HepG2 (cell line): ENCODE measurements around the gene FRMD4A. TPM values are rescaled to one million over a fixed set of nuclear protein-coding genes. Genes with fewer than 3 reads are reported as not detected.

ENCODE experiments used
- KLF16 ChIP-seq, 2 experiments: sonication (generic) in 1 of 2; formaldehyde crosslinking in 1 of 2; IDR thresholded peaks; 2 replicates each; pipeline versions ENCODE4 v1.6.1 to v1.8.0; 2016 to 2023; ENCODE audit warnings: missing genetic modification reagents in 2 of 2, missing compliant biosample characterization in 1 of 2
- PCBP2 ChIP-seq: fragments of 200-400 bp; formaldehyde crosslinking; optimal IDR thresholded peaks from 2 replicates; pipeline ENCODE3; 2018; ENCODE audit warnings: low read length, low read depth; ENCODE audit not compliant: poor library complexity, severe bottlenecking
- PHB2 ChIP-seq: fragments of 450-650 bp; IDR thresholded peaks from 2 replicates; pipeline ENCODE4 v1.6.1; 2018; ENCODE audit not compliant: partially characterized antibody
- SSRP1 ChIP-seq: IDR thresholded peaks from 2 replicates; pipeline ENCODE4 v1.6.1; 2016; ENCODE audit warnings: control low read depth
- SYNCRIP ChIP-seq: fragments of 200-400 bp; formaldehyde crosslinking; IDR thresholded peaks from 2 replicates; pipeline ENCODE4 v1.6.1; 2018; ENCODE audit warnings: mild to moderate bottlenecking, low read depth, low read length; ENCODE audit not compliant: insufficient read depth
- ZBTB38 ChIP-seq: sonication (generic); formaldehyde crosslinking; IDR thresholded peaks from 2 replicates; pipeline ENCODE4 v1.5.1; 2020; ENCODE audit warnings: mild to moderate bottlenecking, missing genetic modification reagents
- ZC3H13 ChIP-seq: sonication (generic); formaldehyde crosslinking; IDR thresholded peaks from 2 replicates; pipeline ENCODE4 v1.8.1; 2023; ENCODE audit warnings: mild to moderate bottlenecking, missing genetic modification reagents, moderate library complexity
- ZNF251 ChIP-seq: sonication (generic); formaldehyde crosslinking; IDR thresholded peaks from 2 replicates; pipeline ENCODE4 v1.9.0; 2021; ENCODE audit warnings: mild to moderate bottlenecking, missing genetic modification reagents
- ZNF407 ChIP-seq: sonication (generic); formaldehyde crosslinking; IDR thresholded peaks from one replicate; pipeline ENCODE4 v1.5.1; 2020; ENCODE audit warnings: mild to moderate bottlenecking, missing genetic modification reagents; ENCODE audit errors: not compliant biosample characterization
- ZNF547 ChIP-seq: sonication (generic); formaldehyde crosslinking; IDR thresholded peaks from 2 replicates; pipeline ENCODE4 v1.5.1; 2020; ENCODE audit warnings: mild to moderate bottlenecking, missing genetic modification reagents
- ZNF615 ChIP-seq: sonication (generic); formaldehyde crosslinking; IDR thresholded peaks from 2 replicates; pipeline ENCODE4 v1.5.0; 2020; ENCODE audit warnings: mild to moderate bottlenecking, missing genetic modification reagents, borderline replicate concordance
- ZNF737 ChIP-seq: sonication (generic); formaldehyde crosslinking; IDR thresholded peaks from 2 replicates; pipeline ENCODE4 v1.5.0; 2020; ENCODE audit warnings: missing genetic modification reagents, mild to moderate bottlenecking, borderline replicate concordance
- ZNF839 ChIP-seq: sonication (generic); formaldehyde crosslinking; IDR thresholded peaks from 2 replicates; pipeline ENCODE4 v1.4.0; 2020; ENCODE audit warnings: missing genetic modification reagents, mild to moderate bottlenecking, borderline replicate concordance
- polyA plus RNA-seq, 8 experiments: library from polyadenylated mRNA; depleted of rRNA in 3 of 8; stranded (reverse) in 7 of 8; unstranded in 1 of 8; fragments of >200 nt; fragmentation: Illumina TruSeq in 4 of 8; extraction: Trizol in 4 of 8; gene quantifications; 2 replicates each; pipeline versions ENCODE4 v1.2.1 to v1.2.3, GENCODE V29; 2011 to 2016; ENCODE audit warnings: low read depth in 4 of 8, missing spikeins in 1 of 8, mixed read lengths in 1 of 8; ENCODE audit not compliant: insufficient read depth in 1 of 8
- total RNA-seq, 5 experiments: library from RNA; depleted of rRNA; stranded (reverse); fragments of >200 nt; fragmentation: Illumina TruSeq; extraction: Trizol; gene quantifications; 2 replicates each; pipeline ENCODE4 v1.2.3, GENCODE V29; 2016; ENCODE audit warnings: low read depth in 1 of 5
- TF ChIP-seq, protein P1 (sequence below): IDR thresholded peaks from 2 replicates; pipeline ENCODE4 v1.6.1; 2016; ENCODE audit warnings: missing genetic modification reagents, missing compliant biosample characterization
- TF ChIP-seq, protein P2 (sequence below), 2 experiments: sonication (generic) in 1 of 2; formaldehyde crosslinking in 1 of 2; IDR thresholded peaks; 2 replicates each; pipeline versions ENCODE4 v1.5.1 to v1.6.1; 2011 to 2020; ENCODE audit warnings: borderline replicate concordance in 1 of 2, low read depth in 1 of 2, low read length in 1 of 2, mild to moderate bottlenecking in 1 of 2, missing genetic modification reagents in 1 of 2, moderate library complexity in 1 of 2

The FRMD4A gene
- total and polyA plus RNA-seq, 2 of the 13 experiments (the other 11 are each of a cell fraction or from before 2014, with no cell fraction given) = 0.09 to 0.26 TPM

GRCh38 chr10:13765641-13766341 is 564.9 kb downstream of the FRMD4A start (continued):
- no peak for TF ChIP-seq ZNF407 (CRISPR knock-in tag)
- no peak for TF ChIP-seq PHB2
- no peak for TF ChIP-seq ZBTB38
- TF ChIP-seq, protein P1, sequence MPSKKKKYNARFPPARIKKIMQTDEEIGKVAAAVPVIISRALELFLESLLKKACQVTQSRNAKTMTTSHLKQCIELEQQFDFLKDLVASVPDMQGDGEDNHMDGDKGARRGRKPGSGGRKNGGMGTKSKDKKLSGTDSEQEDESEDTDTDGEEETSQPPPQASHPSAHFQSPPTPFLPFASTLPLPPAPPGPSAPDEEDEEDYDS (CRISPR knock-in tag) = peak; percentile 39; the same call in 1 of the 2 replicates
- no peak for TF ChIP-seq ZNF547 (CRISPR knock-in tag)
- no peak for TF ChIP-seq SYNCRIP
- TF ChIP-seq SSRP1 (CRISPR knock-in tag) = no peak
- TF ChIP-seq ZNF737 (CRISPR knock-in tag) = no peak
- TF ChIP-seq, protein P2, sequence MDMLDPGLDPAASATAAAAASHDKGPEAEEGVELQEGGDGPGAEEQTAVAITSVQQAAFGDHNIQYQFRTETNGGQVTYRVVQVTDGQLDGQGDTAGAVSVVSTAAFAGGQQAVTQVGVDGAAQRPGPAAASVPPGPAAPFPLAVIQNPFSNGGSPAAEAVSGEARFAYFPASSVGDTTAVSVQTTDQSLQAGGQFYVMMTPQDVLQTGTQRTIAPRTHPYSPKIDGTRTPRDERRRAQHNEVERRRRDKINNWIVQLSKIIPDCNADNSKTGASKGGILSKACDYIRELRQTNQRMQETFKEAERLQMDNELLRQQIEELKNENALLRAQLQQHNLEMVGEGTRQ (IDR thresholded peaks at IDR 0.05; ENCODE audit: low read depth, low read length) = no peak
- TF ChIP-seq, protein P2 (CRISPR knock-in tag; IDR thresholded peaks at IDR 0.05; ENCODE audit: borderline replicate concordance) = no peak
- TF ChIP-seq ZC3H13 (CRISPR knock-in tag) = no peak
- TF ChIP-seq ZNF615 (CRISPR knock-in tag) = no peak
- TF ChIP-seq KLF16 (CRISPR knock-in tag; IDR thresholded peaks at IDR 0.05) = no peak
- no peak for TF ChIP-seq ZNF839 (CRISPR knock-in tag)
- TF ChIP-seq ZNF251 (CRISPR knock-in tag) = no peak
- no peak for TF ChIP-seq PCBP2
